ENCODE measurements around the gene DUSP10.

GRCh38 chr1:221704306-221704705 lies 37.6 kb downstream of the DUSP10 start:
- no peak for TF ChIP-seq CTCF (IDR thresholded peaks at IDR 0.05)
- TF ChIP-seq POLR2A (IDR thresholded peaks at IDR 0.05) = no peak

All from Peyer's patch (tissue), 4 donors.